Measurements from ENCODE around the gene ABCC10.
"Not testable (repeated sequence)": the region's sequence is repeated elsewhere in the genome, so short reads cannot be mapped to it uniquely, and the experiment has no call there.

Gene ABCC10

GRCh38 chr6:43476746-43477145 lies 49.4 kb downstream of the ABCC10 start:
- DNase-seq: no peak

GRCh38 chr6:43477235-43478007 lies 50.1 kb downstream of the ABCC10 start, which contains the start of gene TJAP1:
TJAP1 (plus strand) TSS chr6:43477570; CDS start chr6:43499002, 21,432 bp downstream.
- DNase-seq: peak; percentile 43

- no peak for DNase-seq
Measured at GRCh38 chr6:43478008-43478372, 50.6 kb downstream of the ABCC10 start.

- no peak for DNase-seq
Measured at GRCh38 chr6:43481075-43481474, 53.7 kb downstream of the ABCC10 start.

- no peak for DNase-seq
Measured at GRCh38 chr6:43481591-43482236, 54.4 kb downstream of the ABCC10 start.

GRCh38 chr6:43488667-43489276 lies 61.4 kb downstream of the ABCC10 start:
- DNase-seq: no peak

- no peak for DNase-seq
Measured at GRCh38 chr6:43489277-43490072, 62.1 kb downstream of the ABCC10 start.

GRCh38 chr6:43490523-43490939 lies 63.2 kb downstream of the ABCC10 start:
- no peak for DNase-seq

GRCh38 chr6:43491750-43492661 lies 64.7 kb downstream of the ABCC10 start:
- no peak for DNase-seq

GRCh38 chr6:43492673-43493072 lies 65.3 kb downstream of the ABCC10 start:
- no peak for DNase-seq

- no peak for DNase-seq
Measured at GRCh38 chr6:43493230-43493629, 65.9 kb downstream of the ABCC10 start.

- no peak for DNase-seq
Measured at GRCh38 chr6:43493833-43494232, 66.5 kb downstream of the ABCC10 start.

GRCh38 chr6:43494321-43494720 lies 67.0 kb downstream of the ABCC10 start:
- no peak for DNase-seq

GRCh38 chr6:43494766-43495165 lies 67.4 kb downstream of the ABCC10 start:
- DNase-seq: no peak

- no peak for DNase-seq
Measured at GRCh38 chr6:43495409-43495941, 68.1 kb downstream of the ABCC10 start.

- no peak for DNase-seq
Measured at GRCh38 chr6:43496370-43497128, 69.2 kb downstream of the ABCC10 start.

GRCh38 chr6:43497129-43497396 lies 69.7 kb downstream of the ABCC10 start:
- DNase-seq: no peak

GRCh38 chr6:43497689-43498088 lies 70.3 kb downstream of the ABCC10 start:
- no peak for DNase-seq

- not testable (repeated sequence) for DNase-seq
Measured at GRCh38 chr6:43498291-43498690, 71.0 kb downstream of the ABCC10 start.

- DNase-seq: no peak
Measured at GRCh38 chr6:43499028-43499815, 71.9 kb downstream of the ABCC10 start.

Data from GOT3 (cell line).